CD4-positive, alpha-beta T cell treated with Interleukin-6 at 100 ng/mL for 8 hours (primary cell): Measurements from ENCODE around the gene CHTF18.
A peak's percentile ranks its signal among the peaks of the same experiment; 100 is the strongest.
"Not testable (repeated sequence)": the region's sequence is repeated elsewhere in the genome, so short reads cannot be mapped to it uniquely, and the experiment has no call there.

Source experiments
- DNase-seq: peaks from one replicate; pipeline ENCODE4 v3.0.0-alpha.2; 2020; ENCODE audit warnings: mixed read lengths, low spot score

CHTF18 gene

DNA sequence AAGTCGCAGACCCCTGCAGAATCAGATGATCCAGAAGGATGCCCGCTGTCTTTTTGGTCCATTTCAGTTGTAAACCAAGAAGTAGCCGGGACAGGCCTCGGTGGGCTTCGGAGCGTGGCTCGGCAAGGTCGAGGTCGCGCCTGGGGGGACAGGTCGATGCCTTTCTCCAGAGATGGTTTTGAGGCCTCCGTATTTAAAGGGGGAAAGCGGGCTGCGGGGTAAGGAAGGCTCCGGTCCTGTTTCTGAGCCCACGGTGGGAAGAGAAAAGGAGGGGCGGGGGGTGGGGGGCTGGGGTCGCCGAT, 19.6 kb downstream of the CHTF18 start:
- no peak for DNase-seq

DNA sequence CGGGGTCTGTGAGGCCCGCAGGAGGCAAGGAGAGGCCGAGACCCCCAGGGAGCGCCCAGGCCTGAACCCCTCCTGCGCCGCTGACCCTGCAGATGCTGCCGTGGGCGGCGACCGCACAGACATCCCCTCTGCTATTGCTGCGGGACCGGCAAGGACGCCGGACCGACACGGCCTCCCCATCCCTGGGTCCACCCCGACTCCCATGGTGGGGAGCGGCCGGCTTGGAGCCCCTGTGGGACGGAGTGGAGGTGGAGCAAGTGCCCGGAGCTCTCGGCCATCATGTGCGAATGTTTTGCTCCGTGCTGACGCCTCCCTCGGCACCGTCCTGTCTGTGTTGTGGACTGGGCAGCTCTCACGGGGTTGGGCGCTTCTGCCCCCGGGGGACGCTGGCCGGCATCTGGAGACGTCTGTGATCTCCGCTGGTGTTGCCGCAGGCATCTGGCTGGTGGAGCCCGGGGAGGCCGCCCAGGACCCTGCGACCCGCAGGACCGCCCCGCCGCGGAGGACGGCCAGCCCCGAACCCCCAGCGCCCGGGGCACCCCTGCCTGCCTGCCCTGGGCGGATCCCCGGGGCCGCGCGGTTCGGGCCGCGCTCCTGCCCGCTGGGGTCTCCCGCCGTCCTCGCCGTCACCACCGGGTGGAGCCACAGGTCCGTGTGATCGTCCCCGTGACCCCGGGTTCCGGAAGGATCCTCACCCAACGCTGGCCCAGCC, 24.9 kb downstream of the CHTF18 start:
- DNase-seq, result peak; percentile 34

DNA sequence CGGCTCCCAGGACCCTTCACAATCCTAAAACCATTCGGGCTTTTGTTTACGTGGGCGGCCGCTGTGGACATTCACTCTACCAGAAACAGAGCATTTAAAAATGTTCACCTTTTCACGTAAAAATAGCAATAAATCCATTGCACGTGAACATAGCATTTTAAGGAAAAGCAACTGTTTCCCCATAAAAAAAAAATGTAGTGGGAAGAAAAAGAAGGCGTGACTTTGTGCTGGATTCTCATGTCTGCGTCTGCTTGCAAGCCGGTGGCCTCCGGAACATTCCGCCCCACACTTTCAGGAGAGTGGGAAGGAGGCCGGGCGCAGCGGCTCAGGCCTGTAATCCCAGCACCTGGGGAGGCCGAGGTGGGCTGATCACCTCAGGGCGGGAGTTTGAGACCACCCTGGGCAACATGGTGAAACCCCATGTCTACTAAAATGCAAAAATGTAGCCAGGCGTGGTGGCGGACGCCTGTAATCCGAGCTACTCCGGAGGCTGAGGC, 25.5 kb downstream of the CHTF18 start:
- no peak for DNase-seq

DNA sequence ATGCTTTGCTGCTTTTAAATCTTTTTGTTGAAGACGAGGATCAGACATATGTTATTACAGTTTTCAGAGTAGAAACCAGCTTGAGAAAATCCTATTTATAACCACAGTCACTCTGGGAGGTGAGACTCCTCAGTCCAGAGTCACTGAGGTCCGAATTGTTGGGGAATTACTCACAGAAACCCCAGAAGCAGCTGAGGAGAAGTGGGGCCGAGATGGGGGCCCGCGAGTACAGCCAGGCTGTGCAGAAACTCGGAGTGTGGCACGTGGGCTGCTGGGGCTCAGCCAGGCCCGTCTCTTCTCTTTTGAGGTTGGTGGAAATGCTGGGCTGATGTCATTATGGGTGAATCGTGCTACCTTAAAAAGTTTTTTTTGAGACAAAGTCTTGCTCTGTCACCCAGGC, 26.6 kb downstream of the CHTF18 start:
- no peak for DNase-seq

DNA sequence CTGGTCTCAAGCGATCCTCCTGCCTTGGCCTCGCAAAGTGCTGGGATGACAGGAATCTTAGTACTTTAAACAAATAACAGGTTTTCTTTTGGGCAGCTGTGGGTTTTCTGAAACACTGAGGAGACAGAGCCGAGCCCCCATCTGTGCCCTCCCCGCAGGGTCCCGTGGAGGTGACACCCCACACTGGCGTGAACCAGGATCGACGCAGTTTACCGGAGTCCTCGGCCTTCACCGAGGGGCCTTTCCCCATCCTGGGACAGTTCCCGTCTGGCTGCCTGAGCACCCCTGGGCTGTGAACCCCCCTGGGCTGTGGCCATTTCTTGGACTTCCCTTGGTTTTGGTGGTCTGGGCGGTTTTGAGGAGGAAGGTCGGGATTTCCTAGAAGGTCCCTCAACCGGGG, 27.4 kb downstream of the CHTF18 start:
- no peak for DNase-seq

DNA sequence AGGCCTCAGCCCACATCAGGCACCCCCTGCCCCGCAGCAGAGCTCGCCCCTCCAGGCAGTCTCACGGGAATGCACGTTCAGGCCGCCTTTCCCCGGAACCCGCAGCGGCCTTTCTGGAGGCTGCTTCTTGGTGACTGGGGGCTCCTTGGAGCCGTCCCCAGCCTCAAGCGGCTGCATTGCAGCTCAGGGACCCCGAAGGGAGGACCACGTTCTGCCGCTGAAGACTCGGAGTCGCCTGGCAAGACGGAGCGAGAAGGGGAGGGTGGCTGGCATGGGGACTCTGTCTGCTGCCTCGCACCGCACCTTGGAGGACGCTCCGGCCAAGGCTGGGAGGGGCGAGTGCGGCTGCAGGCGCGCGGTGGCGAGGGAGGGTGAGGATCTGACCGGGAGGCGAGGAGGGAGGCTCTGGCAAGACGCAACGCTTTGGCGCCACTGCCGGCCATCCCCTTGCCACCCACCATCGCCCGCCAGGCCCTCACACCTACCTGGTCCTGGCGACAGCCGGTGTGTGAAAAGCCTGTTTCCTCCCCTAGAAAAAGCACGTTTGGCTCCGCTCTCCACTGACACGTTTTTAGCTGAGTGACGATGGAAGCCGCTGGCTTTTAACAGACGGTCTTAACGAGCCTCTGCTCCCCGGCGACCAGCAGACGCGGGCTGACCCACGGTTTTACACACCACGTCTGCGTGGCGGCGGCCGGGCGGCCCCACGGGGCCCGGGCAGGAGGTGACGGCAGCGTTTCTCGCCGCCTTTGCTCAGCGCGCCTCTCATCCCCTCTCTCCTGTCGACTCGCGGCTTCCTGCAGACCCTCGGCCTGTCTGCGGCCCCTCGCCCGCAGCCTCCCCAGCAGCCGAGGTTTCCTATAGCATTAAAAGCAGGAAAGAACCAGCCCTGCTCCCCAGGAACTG, 28.8 kb downstream of the CHTF18 start:
- no peak for DNase-seq

DNA sequence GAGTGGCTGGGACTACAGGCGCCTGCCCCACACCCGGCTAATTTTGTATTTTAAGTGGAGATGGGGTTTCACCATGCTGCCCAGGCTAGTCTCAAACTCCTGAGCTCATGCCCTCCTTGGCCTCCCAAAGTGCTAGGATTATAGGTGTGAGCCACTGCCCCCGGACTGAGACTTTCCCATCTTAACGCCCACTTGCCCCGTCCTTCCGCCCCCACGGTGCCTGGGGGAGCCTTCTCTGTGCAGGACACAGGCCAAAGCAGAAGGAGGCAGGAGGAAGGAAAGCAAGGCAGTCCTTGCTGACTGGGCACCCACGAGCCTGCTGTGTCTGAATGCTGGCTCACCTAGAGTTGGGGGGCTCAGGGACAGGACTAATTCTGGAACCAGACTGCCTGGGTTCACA, 29.7 kb downstream of the CHTF18 start:
- DNase-seq, result no peak

DNA sequence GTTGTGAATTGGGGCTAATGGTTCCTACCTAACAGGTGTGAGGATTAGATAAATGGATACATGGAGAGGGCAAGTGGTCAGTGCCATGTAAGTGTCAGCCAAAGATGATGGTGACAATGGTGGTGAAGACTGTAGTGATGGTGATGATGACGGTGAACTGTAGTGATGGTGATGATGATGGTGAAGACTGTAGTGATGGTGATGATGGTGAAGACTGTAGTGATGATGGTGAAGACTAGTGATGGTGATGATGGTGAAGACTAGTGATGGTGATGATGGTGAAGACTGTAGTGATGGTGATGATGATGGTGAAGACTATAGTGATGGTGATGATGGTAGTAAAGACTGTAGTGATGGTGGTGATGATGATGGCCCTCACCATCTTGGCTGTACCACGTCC, 30.2 kb downstream of the CHTF18 start:
- DNase-seq, result no peak

DNA sequence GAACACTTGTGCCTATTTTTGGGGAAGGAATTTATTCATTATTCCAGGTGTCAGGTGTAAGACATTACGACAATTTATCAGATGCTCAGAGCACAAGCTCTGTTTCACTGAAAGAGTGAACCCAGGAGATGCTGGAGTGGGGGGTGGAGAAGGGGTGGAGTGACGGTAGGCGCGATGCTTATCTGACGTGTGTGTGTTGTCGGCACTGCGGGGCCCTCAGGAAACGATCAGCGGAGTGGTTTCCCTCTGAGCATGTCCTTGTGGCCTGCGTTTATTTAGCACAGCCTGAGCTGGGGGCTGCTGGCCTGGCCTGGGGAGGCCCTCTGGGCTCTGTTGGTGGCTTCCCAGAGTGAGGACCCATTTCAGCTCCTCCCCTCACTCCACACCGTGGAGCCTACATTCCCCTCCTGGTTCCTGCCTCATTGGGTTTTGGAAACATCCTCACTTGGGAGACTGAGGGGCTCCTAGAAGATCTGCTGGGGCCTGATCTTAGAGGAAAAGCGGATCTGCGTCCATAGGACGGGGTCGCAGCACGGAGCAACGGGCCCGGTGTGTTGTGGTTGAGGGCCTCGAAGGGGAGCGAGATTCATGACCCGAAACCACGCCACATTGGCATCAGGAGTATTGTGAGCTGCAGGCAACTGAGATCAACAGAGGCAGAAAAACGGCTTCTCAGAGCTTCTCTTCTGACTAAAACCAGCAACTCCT, 31.1 kb downstream of the CHTF18 start:
- peak; percentile 32 for DNase-seq

DNA sequence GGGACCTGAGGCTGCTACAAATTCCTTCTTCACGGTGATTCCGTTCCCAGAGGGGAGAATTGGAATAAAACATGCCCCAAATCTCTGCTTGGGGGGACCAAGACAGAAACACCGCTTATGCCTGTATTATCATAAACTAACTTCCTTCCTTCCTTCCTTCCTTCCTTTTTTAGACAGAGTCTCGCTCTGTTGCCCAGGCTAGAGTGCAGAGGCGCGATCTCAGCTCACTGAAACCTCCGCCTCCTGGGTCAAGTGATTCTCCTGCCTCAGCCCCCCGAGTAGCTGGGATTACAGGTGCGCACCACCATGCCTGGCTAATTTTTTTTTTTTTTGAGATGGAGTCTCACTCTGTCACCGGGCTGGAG, 31.6 kb downstream of the CHTF18 start:
- DNase-seq, result not testable (repeated sequence)

DNA sequence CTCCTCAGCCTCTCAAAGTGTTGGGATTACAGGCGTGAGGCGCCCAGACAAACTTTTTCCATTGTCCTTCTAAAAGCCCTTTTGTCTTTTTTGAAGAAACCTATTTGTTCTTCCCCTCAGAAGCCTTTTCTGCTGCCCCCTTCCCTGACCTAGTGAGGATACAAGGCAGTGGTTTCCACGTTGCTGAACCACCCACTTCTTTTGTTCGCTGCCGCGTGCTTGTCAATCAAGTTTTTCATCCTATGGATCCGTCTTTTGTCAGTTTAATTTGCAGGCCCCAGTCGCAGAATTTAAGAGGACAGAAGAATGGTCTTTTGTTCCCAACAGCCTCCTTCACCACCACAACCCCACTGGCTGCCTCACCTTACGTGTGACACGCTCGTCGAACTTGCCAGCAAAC, 32.3 kb downstream of the CHTF18 start:
- no peak for DNase-seq

DNA sequence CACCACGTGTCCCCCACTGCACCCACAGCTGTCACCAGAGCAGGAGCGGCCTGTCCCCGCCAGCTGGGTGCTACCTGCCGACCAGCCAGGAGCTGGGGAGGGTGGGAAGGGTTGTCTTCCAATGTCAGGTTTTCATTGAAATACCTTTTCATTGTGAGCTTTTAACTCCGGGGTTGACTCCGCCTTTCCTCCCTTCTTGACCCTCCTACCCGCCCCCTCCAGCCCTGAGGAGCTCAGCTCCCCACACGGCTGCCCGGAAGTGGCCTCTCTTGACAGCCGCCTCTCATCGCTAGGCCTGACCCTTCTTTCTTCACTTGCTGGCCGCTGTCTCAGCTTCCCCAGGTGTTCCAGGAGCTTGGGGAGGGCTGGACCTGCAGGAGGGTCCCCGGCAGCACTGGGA, 33.3 kb downstream of the CHTF18 start:
- no peak for DNase-seq

DNA sequence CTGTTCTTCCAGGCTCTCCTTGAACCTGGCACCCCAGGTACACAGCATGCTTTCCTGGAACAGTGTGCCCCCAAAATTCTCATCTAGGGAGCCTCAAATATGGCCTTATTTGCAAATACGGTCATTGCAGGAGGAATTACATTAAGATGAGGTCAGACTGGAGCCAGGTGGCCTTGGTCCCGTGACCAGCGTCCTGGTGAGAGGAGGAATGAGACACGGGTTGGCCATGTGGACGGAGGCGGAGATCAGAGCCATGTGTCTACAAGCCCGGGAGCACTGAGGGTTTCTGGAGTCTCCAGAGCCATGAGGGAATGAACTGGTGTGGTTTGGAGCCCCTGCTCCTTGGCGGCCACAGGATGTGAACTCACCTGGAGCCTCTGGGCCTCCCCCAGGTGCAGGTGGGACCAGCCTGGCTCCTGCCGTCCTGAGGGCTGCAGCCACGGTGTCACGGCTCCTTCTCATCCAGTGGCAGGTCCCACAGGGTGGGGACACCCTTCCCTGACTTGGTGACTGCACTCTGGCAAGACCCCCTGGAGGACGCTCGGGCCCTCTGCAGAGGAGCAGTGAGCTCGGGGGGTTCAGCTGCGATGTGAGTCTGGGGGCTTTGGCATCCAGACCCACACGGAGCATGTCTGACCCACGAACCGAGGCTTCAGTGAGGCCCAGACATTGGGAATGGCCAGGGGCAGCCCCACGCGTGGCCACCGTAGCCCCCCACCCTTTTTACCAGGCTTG, 33.9 kb downstream of the CHTF18 start:
- no peak for DNase-seq

DNA sequence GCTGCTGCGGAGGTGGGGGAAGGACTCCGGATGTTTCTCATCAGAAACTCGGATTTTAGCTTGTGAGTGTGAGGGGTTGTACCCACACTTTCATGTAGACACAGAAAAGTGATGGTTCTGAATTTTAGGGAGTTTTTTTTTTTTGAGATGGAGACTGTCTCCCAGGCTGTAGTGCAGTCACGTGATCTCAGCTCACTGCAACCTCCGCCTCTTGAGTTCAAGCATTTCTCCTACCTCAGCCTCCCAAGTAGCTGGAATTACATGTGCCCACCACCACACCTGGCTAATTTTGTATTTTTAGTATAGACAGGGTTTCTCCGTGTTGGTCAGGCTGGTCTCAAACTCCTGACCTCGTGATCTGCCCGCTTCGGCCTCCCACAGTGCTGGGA, 34.5 kb downstream of the CHTF18 start:
- no peak for DNase-seq

DNA sequence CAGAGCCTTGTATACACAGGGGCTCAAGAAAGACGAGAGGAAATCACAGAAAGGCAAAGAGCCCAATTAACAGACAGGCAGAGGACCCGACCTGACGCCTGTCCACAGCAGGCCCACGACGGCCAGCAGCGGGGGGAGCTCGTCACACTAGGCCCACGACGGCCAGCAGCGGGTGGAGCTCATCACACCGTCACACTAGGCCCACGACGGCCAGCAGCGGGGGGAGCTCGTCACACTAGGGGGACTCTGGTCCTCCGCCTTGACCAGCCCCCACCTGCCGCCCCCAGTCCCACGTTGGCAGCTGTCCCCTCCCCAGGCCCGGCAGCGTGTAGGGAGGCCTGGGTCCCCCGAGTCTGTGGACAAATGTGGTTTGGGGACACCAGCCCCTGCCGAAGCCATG, 35.8 kb downstream of the CHTF18 start:
- no peak for DNase-seq

DNA sequence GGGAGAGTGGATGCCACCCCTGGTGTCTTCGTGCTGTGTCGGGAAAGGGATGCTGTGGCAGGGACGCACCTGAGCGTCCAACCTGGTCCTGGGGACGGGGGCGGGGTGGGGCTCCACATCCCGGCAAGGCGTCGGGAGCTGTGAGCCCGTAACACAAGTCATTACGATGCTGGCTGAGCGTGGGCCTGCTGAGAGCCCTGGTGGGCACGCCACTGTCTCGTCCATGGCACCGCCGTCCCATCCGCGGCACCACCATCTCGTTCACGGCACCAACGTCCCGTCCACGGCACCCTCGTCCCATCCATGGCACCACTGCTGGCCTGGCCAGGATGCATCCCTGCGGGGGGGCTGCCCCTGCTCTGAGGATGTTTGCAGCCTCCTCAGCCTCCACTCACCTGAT, 36.2 kb downstream of the CHTF18 start:
- DNase-seq, result no peak

DNA sequence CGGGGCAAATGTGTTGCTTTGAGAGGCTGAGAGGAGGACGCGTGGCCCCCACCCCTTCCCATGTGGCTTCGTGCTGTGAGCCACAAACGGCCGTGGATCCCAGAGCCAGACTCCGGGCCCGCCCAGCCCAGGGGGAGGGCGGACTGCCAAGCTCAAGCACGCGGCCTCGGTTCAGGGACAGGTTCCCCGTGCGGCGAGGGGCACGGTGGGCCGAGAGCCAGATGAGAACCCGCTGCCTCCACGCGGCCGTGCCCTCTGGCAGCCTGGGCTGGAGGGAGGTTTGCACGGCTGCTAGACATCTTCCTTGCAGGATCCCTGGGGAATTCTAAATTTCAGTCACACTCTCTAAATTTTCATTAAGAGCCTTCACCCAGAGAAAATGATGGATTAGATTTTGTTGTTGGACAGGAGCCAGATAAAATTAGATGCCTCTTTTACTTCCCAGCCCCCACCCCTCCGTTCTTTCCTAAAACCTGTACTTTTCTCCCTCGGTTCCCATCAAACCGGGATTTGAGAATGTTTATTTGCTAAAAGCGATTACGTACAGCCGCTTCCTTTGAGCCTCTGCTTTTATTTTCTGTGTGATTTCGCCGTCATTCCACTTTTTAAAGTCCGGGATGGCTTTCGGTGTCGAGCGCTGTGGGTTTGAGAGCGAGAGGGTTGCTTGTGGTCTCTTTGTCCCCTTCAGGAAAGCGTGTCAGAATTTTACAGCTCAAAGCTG, 37.1 kb downstream of the CHTF18 start:
- no peak for DNase-seq

DNA sequence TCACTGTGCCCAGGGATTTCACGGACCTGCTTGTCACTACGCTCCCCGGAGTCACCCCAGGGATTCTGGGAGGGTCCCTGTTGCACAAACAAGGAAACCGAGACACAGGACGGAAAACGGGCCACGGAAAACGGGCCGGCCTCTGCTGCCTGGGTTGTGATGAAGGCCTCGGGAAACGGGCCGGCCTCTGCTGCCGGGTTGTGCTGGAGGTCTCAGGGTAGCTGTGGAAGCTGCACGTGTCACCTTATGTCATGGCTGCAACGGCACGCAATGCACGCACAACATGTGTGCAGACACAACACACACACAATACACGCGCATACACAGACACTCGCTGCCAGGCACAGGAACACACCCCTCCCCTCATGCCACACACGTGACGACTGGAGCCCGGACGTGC, 39.1 kb downstream of the CHTF18 start:
- DNase-seq, result no peak

DNA sequence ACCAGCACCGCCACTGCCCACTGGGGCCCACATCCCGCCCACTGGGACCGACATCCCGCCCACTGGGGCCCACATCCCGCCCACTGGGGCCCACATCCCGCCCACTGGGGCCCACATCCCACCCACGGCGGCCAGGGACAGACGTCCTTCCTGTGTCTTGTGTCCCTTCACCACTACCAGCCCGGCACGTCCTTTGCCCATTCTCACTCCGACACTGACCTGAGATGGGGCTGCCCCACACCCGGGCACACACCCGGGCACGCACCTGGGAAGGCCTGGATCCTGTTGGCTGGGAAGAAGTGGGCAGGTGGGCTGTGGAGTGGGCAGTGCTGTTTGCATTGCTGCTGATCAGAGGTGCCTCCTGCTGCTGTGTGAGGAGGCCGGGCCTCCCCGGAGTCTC, 40.5 kb downstream of the CHTF18 start:
- no peak for DNase-seq

DNA sequence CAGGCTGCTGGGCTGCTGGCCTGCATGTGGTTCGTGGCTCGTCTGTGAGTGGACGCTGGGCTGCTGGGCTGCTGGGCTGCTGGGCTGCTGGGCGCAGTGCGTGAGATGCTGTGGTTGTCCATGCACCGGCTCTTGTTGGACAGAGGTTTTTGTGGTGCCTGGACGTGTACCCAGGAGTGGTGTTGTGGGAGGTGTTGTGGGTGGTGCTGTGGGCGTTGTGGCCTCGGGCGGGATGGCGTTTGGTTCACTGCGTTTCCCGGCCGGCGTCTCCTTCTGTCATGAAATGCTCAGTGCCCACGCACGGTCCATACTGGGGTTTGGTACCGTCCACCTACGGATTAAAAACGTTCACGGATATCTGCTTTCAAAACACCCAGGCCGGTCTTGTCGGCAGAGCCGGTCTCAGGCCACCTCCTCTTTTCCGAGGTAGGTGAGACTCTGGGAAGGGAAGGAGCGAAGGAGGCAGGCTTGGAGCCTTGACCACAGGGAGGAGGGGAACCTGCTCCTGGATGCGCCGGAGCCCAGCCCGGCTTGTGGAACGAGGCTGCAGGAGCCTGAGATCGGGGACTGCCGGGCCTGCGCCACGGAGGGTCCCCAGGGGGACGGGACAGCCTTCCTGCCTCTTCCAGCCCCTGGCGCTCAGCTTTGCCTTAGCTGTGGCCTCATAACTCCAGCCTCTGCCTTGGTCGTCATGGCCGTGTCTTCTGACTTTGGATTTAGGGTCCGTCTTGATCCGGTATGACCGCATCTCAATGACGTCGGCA, 41.9 kb downstream of the CHTF18 start:
- no peak for DNase-seq
